Neural cell (in vitro differentiated cells): ENCODE results near the gene CARD14. TPM values are rescaled to one million over a fixed set of nuclear protein-coding genes. Genes with fewer than 3 reads are reported as not detected.

Experiments used
- H2AFZ ChIP-seq: fragments of 200-600, 300-800 bp; sonication (generic), shearing (Covaris generic); 2 replicates; pipeline ENCODE4 v1.6.0; 2014; ENCODE audit warnings: low read depth, mild to moderate bottlenecking, antibody characterized with exemption, low read length, moderate library complexity
- H3F3A ChIP-seq: fragments of 200-600 bp; shearing (Covaris generic); 2 replicates; pipeline ENCODE4 v1.6.1; 2016; ENCODE audit warnings: mild to moderate bottlenecking, moderate library complexity, mixed read lengths, antibody characterized with exemption, low read length; ENCODE audit not compliant: insufficient read depth, poor library complexity, severe bottlenecking
- H3K27ac ChIP-seq: fragments of 200-600, 300-800 bp; sonication (generic), shearing (Covaris generic); 2 replicates; pipeline ENCODE4 v1.5.1; 2014; ENCODE audit warnings: mild to moderate bottlenecking, low read length, moderate library complexity
- H3K27me3 ChIP-seq: fragments of 300-800, 200-600 bp; sonication (generic), shearing (Covaris generic); 2 replicates; pipeline ENCODE4 v1.6.0; 2014; ENCODE audit warnings: mild to moderate bottlenecking, low read depth, low read length, moderate library complexity; ENCODE audit not compliant: insufficient read depth
- H3K36me3 ChIP-seq: fragments of 300-800, 200-600 bp; sonication (generic), shearing (Covaris generic); 2 replicates; pipeline ENCODE4 v1.5.1; 2014; ENCODE audit warnings: mild to moderate bottlenecking, antibody characterized with exemption, low read length, moderate library complexity; ENCODE audit not compliant: insufficient read depth
- H3K4me2 ChIP-seq: fragments of 300-800, 200-600 bp; sonication (generic), shearing (Covaris generic); 2 replicates; pipeline ENCODE4 v1.6.0; 2014; ENCODE audit warnings: mild to moderate bottlenecking, low read length
- H3K4me3 ChIP-seq: fragments of 300-800, 200-600 bp; sonication (generic), shearing (Covaris generic); 2 replicates; pipeline ENCODE4 v1.5.1; 2014; ENCODE audit warnings: mild to moderate bottlenecking, low read length, moderate library complexity
- H3K79me2 ChIP-seq: fragments of 200-600 bp; shearing (Covaris generic); replicated peaks from 2 replicates; pipeline ENCODE4 v1.6.0; 2014; ENCODE audit warnings: mild to moderate bottlenecking, low read length, moderate library complexity; ENCODE audit not compliant: insufficient read depth
- H3K9ac ChIP-seq: fragments of 300-800, 200-600 bp; sonication (generic), shearing (Covaris generic); 2 replicates; pipeline ENCODE4 v1.6.1; 2016; ENCODE audit warnings: mild to moderate bottlenecking, low read length, mixed read lengths
- H3K9me2 ChIP-seq: fragments of 200-600 bp; shearing (Covaris generic); 2 replicates; pipeline ENCODE4 v1.6.1; 2016; ENCODE audit warnings: mild to moderate bottlenecking, low read length, mixed read lengths; ENCODE audit not compliant: insufficient read depth
- H3K9me3 ChIP-seq: fragments of 200-600, 300-800 bp; sonication (generic), shearing (Covaris generic); 2 replicates; pipeline ENCODE4 v1.6.1; 2016; ENCODE audit warnings: mild to moderate bottlenecking, mixed run types, low read length, moderate library complexity, mixed read lengths
- H4K20me1 ChIP-seq: fragments of 200-600 bp; shearing (Covaris generic); 2 replicates; pipeline ENCODE4 v1.6.1; 2016; ENCODE audit warnings: mild to moderate bottlenecking, mixed run types; ENCODE audit not compliant: insufficient read depth
- CTCF ChIP-seq: fragments of 450-650 bp; IDR thresholded peaks from 2 replicates; pipeline ENCODE4 v1.5.1; 2014; ENCODE audit warnings: antibody characterized with exemption, mild to moderate bottlenecking, moderate library complexity; ENCODE audit not compliant: poor library complexity, severe bottlenecking
- EP300 ChIP-seq: fragments of 450-650 bp; conservative IDR thresholded peaks from 2 replicates; pipeline ENCODE4 v1.6.1; 2014; ENCODE audit warnings: antibody characterized with exemption, mild to moderate bottlenecking, moderate library complexity; ENCODE audit not compliant: poor library complexity, severe bottlenecking
- EZH2 ChIP-seq: fragments of 200-600, 300-800 bp; shearing (Covaris generic), sonication (generic); IDR thresholded peaks from 2 replicates; pipeline ENCODE4 v1.6.1; 2014; ENCODE audit warnings: antibody characterized with exemption, low read length, borderline replicate concordance, mild to moderate bottlenecking; ENCODE audit not compliant: insufficient read depth, poor library complexity, severe bottlenecking
- MXI1 ChIP-seq: fragments of 450-650 bp; conservative IDR thresholded peaks from 2 replicates; pipeline ENCODE4 v1.6.1; 2014; ENCODE audit warnings: antibody characterized with exemption, mild to moderate bottlenecking; ENCODE audit not compliant: poor library complexity, severe bottlenecking
- POLR2AphosphoS5 ChIP-seq: IDR thresholded peaks from 2 replicates; pipeline ENCODE4 v1.6.1; 2012
- RAD21 ChIP-seq: fragments of 450-650 bp; conservative IDR thresholded peaks from 2 replicates; pipeline ENCODE4 v1.6.1; 2014; ENCODE audit warnings: antibody characterized with exemption, mild to moderate bottlenecking, moderate library complexity
- REST ChIP-seq: IDR thresholded peaks from 2 replicates; pipeline ENCODE4 v1.6.1; 2012; ENCODE audit warnings: borderline replicate concordance
- SMC3 ChIP-seq: fragments of 450-650 bp; conservative IDR thresholded peaks from 2 replicates; pipeline ENCODE4 v1.6.1; 2014; ENCODE audit warnings: antibody characterized with exemption, mild to moderate bottlenecking, moderate library complexity; ENCODE audit not compliant: poor library complexity
- TAF1 ChIP-seq: IDR thresholded peaks from 2 replicates; pipeline ENCODE4 v1.6.1; 2012; ENCODE audit warnings: low read depth
- polyA plus RNA-seq: library from polyadenylated mRNA; depleted of rRNA; stranded (reverse); fragments of >200 nt; gene quantifications from 2 replicates; pipeline ENCODE4 v1.2.3, GENCODE V29; 2014

The CARD14 gene
- polyA plus RNA-seq, 1 donor from 2014 or later, result 0.12 TPM

GRCh38 chr17:80244871-80245509 lies 75.2 kb downstream of the CARD14 start:
- H4K20me1 ChIP-seq, result no peaks in the 10 kb centered on the region
- H3K4me2 ChIP-seq, result no peak overlapping the region
- H3K36me3 ChIP-seq, result no peaks in the 10 kb centered on the region
- TF ChIP-seq RAD21, result no peak
- no peak for TF ChIP-seq MXI1
- no peak for TF ChIP-seq EZH2
- TF ChIP-seq REST, result no peak
- no peak for TF ChIP-seq CTCF
- no peak for TF ChIP-seq POLR2AphosphoS5
- no peak for TF ChIP-seq EP300
- no peak for TF ChIP-seq TAF1
- no peak for TF ChIP-seq SMC3
- no peaks in the 10 kb centered on the region for H3K9me2 ChIP-seq
- no peaks in the 10 kb centered on the region for H3F3A ChIP-seq
- no peaks in the 10 kb centered on the region for H3K9me3 ChIP-seq
- no peak overlapping the region for H3K27ac ChIP-seq
- no peak overlapping the region for H2AFZ ChIP-seq
- H3K79me2 ChIP-seq, result no peaks in the 10 kb centered on the region
- H3K4me3 ChIP-seq, result no peak overlapping the region
- H3K27me3 ChIP-seq, result no peaks in the 10 kb centered on the region
- no peak overlapping the region for H3K9ac ChIP-seq

DNA sequence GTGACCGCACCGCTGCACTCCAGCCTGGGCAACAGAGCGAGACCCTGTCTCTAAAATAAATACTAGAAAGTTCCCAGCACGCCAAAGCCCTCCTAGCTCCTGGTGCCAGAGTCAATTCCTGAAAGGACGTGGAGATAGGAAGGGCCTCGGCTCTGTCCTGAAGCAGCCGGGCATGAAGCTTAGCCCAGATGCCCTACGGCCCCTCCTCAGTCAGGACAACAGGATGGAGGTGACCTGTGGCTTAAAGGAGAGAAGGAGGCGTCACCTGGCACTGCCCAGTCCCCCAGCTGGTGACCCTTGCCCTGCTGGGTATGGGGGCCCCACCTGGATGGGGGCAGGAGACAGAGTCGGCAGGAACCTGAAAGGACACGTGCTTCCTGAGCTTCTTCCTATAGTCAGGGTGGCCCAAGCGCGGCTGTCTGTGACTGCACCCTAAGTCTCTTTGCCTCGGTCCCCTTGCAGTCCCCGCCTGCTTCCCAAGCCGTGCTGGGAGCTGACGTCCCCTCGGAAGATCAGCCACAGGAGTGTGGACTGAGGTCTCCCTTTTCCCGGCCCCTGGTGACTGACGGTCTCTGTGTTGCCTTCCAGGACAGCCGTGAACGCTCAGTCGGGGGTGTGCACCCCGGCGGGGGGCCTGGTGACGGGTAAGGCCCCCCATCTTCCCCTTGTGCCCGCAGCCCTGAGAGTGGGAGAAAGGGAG lies 75.9 kb downstream of the CARD14 start:
- no peaks in the 10 kb centered on the region for H3K36me3 ChIP-seq
- H3K9me2 ChIP-seq, result no peaks in the 10 kb centered on the region
- no peaks in the 10 kb centered on the region for H3K79me2 ChIP-seq
- no peak overlapping the region for H3K27ac ChIP-seq
- no peaks in the 10 kb centered on the region for H3K27me3 ChIP-seq
- H3K9me3 ChIP-seq, result no peaks in the 10 kb centered on the region
- no peak overlapping the region for H3K4me3 ChIP-seq
- TF ChIP-seq MXI1 (no peak), TAF1 (no peak), POLR2AphosphoS5 (no peak), RAD21 (no peak), REST (no peak)
- no peak overlapping the region for H3K4me2 ChIP-seq
- H3F3A ChIP-seq, result no peaks in the 10 kb centered on the region
- H2AFZ ChIP-seq, result no peak overlapping the region
- H3K9ac ChIP-seq, result no peak overlapping the region
- no peaks in the 10 kb centered on the region for H4K20me1 ChIP-seq
